Panc1 (cell line): Measurements from ENCODE around the gene FOS. TPM values are rescaled to one million over a fixed set of nuclear protein-coding genes. Genes with fewer than 3 reads are reported as not detected.

Experiments
- ATAC-seq: fragments of 200-7000 bp; cut with Tn5 transposase; 2 replicates; pipeline ENCODE4 v1.9.1; 2020; ENCODE audit warnings: mild to moderate bottlenecking, moderate library complexity
- BruUV-seq: library from RNA; stranded (reverse); fragments of 400-500 nt; replicated peaks from 2 replicates; lab custom pipeline; 2021; lab: Mats Ljungman, UMichigan
- CTCF ChIA-PET: fragments of 300-600 bp; sonication (Branson Sonifier 250); formaldehyde crosslinking; loops from one replicate; lab custom pipeline; 2022; ENCODE audit warnings: antibody characterized with exemption; lab: Charles Lee
- POLR2A ChIA-PET: fragments of 300-600 bp; sonication (Branson Sonifier 250); formaldehyde crosslinking; loops from one replicate; lab custom pipeline; 2022; ENCODE audit warnings: antibody characterized with exemption; lab: Charles Lee
- DNase-seq: peaks from one replicate; pipeline ENCODE4 v3.0.0-alpha.2; 2010; ENCODE audit warnings: low read depth, low spot score
- H3K27ac ChIP-seq: 2 replicates; pipeline ENCODE4 v1.5.1; 2011; ENCODE audit warnings: mild to moderate bottlenecking, low read length, inconsistent platforms
- H3K27me3 ChIP-seq: fragments of 200-500 bp; sonication (Bioruptor generic); 2 replicates; pipeline ENCODE4 v1.6.0; 2014; ENCODE audit warnings: low read length, inconsistent platforms; ENCODE audit not compliant: control insufficient read depth, insufficient read depth
- H3K36me3 ChIP-seq: fragments of 200-500 bp; sonication (Bioruptor generic); 2 replicates; pipeline ENCODE4 v1.5.1; 2014; ENCODE audit warnings: inconsistent platforms, mild to moderate bottlenecking, low read length, moderate library complexity; ENCODE audit not compliant: control insufficient read depth, insufficient read depth
- H3K4me1 ChIP-seq: 2 replicates; pipeline ENCODE4 v1.5.1; 2011; ENCODE audit warnings: inconsistent platforms, mild to moderate bottlenecking, low read length, moderate library complexity; ENCODE audit not compliant: control insufficient read depth, insufficient read depth
- H3K4me3 ChIP-seq, 2 experiments: 2 replicates each; pipeline ENCODE4 v1.5.1; 2011 to 2012; ENCODE audit warnings: low read depth in 2 of 2, low read length in 2 of 2, mild to moderate bottlenecking in 2 of 2, inconsistent platforms in 1 of 2, moderate library complexity in 1 of 2
- H3K9me3 ChIP-seq: fragments of 200-500 bp; sonication (Bioruptor generic); 2 replicates; pipeline ENCODE4 v1.5.1; 2014; ENCODE audit warnings: low read depth, mild to moderate bottlenecking, inconsistent platforms, low read length, moderate library complexity; ENCODE audit not compliant: control insufficient read depth, insufficient read depth
- CTCF ChIP-seq: fragments of 450-650 bp; IDR thresholded peaks from 2 replicates; pipeline ENCODE4 v1.5.1; 2017; ENCODE audit warnings: mild to moderate bottlenecking
- POLR2AphosphoS5 ChIP-seq: IDR thresholded peaks from 2 replicates; pipeline ENCODE4 v1.6.1; 2012; ENCODE audit warnings: mild to moderate bottlenecking, low read depth, low read length, moderate library complexity
- REST ChIP-seq, 2 experiments: IDR thresholded peaks; 2 replicates each; pipeline ENCODE4 v1.6.1; 2011 to 2012; ENCODE audit warnings: low read depth in 2 of 2, control low read depth in 1 of 2, low read length in 1 of 2, mild to moderate bottlenecking in 1 of 2, moderate library complexity in 1 of 2; ENCODE audit not compliant: insufficient read depth in 1 of 2
- SIN3A ChIP-seq: IDR thresholded peaks from 2 replicates; pipeline ENCODE4 v1.6.1; 2012; ENCODE audit warnings: low read depth, mild to moderate bottlenecking, low read length, moderate library complexity, borderline replicate concordance; ENCODE audit not compliant: insufficient read depth
- TCF7L2 ChIP-seq: IDR thresholded peaks from 2 replicates; pipeline ENCODE4 v1.6.1; 2011; ENCODE audit warnings: mild to moderate bottlenecking, low read depth, low read length, inconsistent platforms
- in situ Hi-C: cut with HindIII; loops from 2 replicates; pipeline ENCODE4 v1.10.0; 2016; ENCODE audit warnings: low sequenced_read_pairs, low pct_unique_long_range_greater_than_20kb
- intact Hi-C: fragments of 100-400 bp; cut with micrococcal nuclease; formaldehyde crosslinking; loops from one replicate; pipeline ENCODE4 v1.10.0; 2022; ENCODE audit not compliant: unreplicated experiment
- total RNA-seq: library from RNA; stranded (reverse); gene quantifications from one replicate; pipeline ENCODE4 v1.2.1, GENCODE V29; 2021; ENCODE audit not compliant: unreplicated experiment

The FOS gene
- total RNA-seq, 1 experiment from 2014 or later: 26.8 TPM

- Histone ChIP-seq H3K9me3 (no peaks in the 10 kb centered on the region), H3K27me3 (no peaks in the 10 kb centered on the region), H3K4me3 (peak overlapping the region; percentile 65 to 69), H3K36me3 (no peaks in the 10 kb centered on the region), H3K4me1 (no peaks in the 10 kb centered on the region), H3K27ac (no peak overlapping the region; the same call in 1 of the 2 replicates)
- POLR2A ChIA-PET: interaction anchor here (0.6 to 0.9 kb wide), 4 partner anchors 10 to 367 kb away, joined by 3 to 10 read pairs (median 5); partner anchors contain the start of gene TTLL5
- DNase-seq: no peak
- intact Hi-C loops (loop anchor here (10.0 kb wide), 1 partner anchor 429 kb away; no protein-coding TSS in a partner anchor), in situ Hi-C loops (no loop called here)
- TF ChIP-seq REST (IDR thresholded peaks at IDR 0.05; ENCODE audit: insufficient read depth in 1 of 2, low read depth in 2 of 2, low read length in 1 of 2) (no peak), TCF7L2 (peak; percentile 61; the same call in 1 of the 2 replicates), CTCF (no peak), POLR2AphosphoS5 (no peak), SIN3A (peak; percentile 79)
- peak; percentile 95 for ATAC-seq
- no TSS peak for BruUV-seq
- CTCF ChIA-PET: interaction anchor here (0.6 kb wide), 1 partner anchor 195 kb away, joined by 12 read pairs; no protein-coding TSS in a partner anchor
Observed at GRCh38 chr14:75293920-75294648, 15.5 kb downstream of the FOS start.

- no peak overlapping the region; the same call in none of the 2 replicates for H3K27ac ChIP-seq
- peak overlapping the region; percentile 65 to 69 for H3K4me3 ChIP-seq
- ATAC-seq: no peak
- ChIA-PET CTCF (no interaction called here), POLR2A (interaction anchor here (0.6 to 0.9 kb wide), 3 partner anchors 10 to 367 kb away, joined by 3 to 6 read pairs (median 6); partner anchors contain the start of gene TTLL5)
- TSS peak; percentile 96 for BruUV-seq
- in situ Hi-C loops (no loop called here), intact Hi-C loops (loop anchor here (10.0 kb wide), 1 partner anchor 430 kb away; no protein-coding TSS in a partner anchor)
- no peaks in the 10 kb centered on the region for H3K27me3 ChIP-seq
- no peak for DNase-seq
- no peaks in the 10 kb centered on the region for H3K4me1 ChIP-seq
- H3K9me3 ChIP-seq: no peaks in the 10 kb centered on the region
- TF ChIP-seq SIN3A (0 out of 2 replicates have a peak, but pooled peaks have one; percentile 10), CTCF (no peak; the same call in 1 of the 2 replicates)
- H3K36me3 ChIP-seq: no peaks in the 10 kb centered on the region
Observed at GRCh38 chr14:75294649-75295033, 16.0 kb downstream of the FOS start.
